ENCODE data around the gene FRA10AC1. TPM values are rescaled to one million over a fixed set of nuclear protein-coding genes. Genes with fewer than 3 reads are reported as not detected.

FRA10AC1 gene
- total and polyA plus RNA-seq, 2 of the 4 experiments (the other 2 are of a cell fraction) = 1.6 to 4.9 TPM

DNA sequence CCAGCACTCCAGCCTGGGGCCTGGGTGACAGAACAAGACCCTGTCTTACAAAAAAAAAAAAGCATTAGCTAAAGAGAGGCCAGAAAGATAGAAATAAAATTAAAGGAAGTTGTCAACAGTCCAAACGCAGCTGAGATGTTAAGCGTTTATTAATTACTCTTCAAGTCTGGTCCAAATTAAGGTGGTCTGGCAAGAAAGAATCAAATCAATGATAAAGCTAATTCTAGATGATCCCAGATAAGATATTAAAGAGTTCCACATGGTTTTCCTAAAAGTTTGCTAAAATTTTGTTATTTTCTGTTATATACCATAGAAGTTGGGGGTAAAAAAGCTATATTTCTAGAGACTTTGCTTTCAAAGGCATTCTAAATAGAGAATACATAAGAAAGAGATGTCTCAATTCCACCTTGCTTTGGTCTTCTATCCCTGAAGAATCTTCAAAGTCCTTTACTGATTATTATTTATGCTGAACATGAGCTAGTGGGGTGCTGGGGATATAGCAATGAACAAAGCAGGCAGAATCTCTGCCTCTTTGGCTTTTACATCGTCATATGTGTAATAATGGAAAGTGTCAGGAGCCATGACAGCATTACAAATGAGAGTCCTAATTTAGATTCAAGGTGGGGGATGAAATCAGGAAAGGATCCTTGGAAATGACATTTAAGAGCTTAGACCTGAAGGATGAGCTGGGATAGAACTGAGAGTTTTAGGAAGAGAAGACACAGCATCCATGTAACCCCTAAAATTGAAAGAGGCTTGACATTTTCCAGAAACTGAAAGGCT lies 23.4 kb downstream of the FRA10AC1 start (continued):
- no peak for TF ChIP-seq MAZ (IDR thresholded peaks at IDR 0.05; ENCODE audit: borderline replicate concordance, low read depth, low read length)

GRCh38 chr10:93678386-93678785 lies 24.0 kb downstream of the FRA10AC1 start:
- Histone ChIP-seq H3K4me1 (ENCODE audit: control insufficient read depth, insufficient read depth, low read length) (no peaks in the 10 kb centered on the region), H4K91ac (ENCODE audit: insufficient read depth, low read depth, low read length) (no peak overlapping the region), H2AK5ac (ENCODE audit: low read depth, low read length) (no peak overlapping the region), H3K27me3 (ENCODE audit: control insufficient read depth, insufficient read depth, low read length) (no peaks in the 10 kb centered on the region), H2BK15ac (ENCODE audit: low read depth, low read length) (no peak overlapping the region), H2AFZ (replicated peaks; ENCODE audit: low read length, poor library complexity) (no peak overlapping the region), H4K20me1 (ENCODE audit: insufficient read depth, low read length) (no peaks in the 10 kb centered on the region), H3K4me2 (ENCODE audit: low read depth, low read length) (no peak overlapping the region), H2BK20ac (ENCODE audit: low read depth, low read length) (no peak overlapping the region), H3K23ac (ENCODE audit: low read depth, low read length) (no peak overlapping the region), H2BK120ac (ENCODE audit: low read depth, low read length) (no peak overlapping the region), H3K27ac (ENCODE audit: insufficient read depth, low read length) (no peak overlapping the region), H4K5ac (ENCODE audit: low read depth, low read length) (no peak overlapping the region), H3K9me1 (ENCODE audit: insufficient read depth, low read length) (no peaks in the 10 kb centered on the region), H3K4ac (ENCODE audit: low read depth, low read length) (no peak overlapping the region), H4K8ac (ENCODE audit: low read depth in 2 of 2, low read length in 2 of 2) (no peak overlapping the region), H3K79me1 (ENCODE audit: low read depth in 1 of 2, low read length in 2 of 2) (no peaks in the 10 kb centered on the region), H3K36me3 (ENCODE audit: control insufficient read depth, insufficient read depth, low read length) (peaks cover 14% of the 10 kb centered on the region), H3K56ac (ENCODE audit: extremely low read depth, insufficient read depth, low read length) (no peak overlapping the region), H2BK5ac (ENCODE audit: low read depth, low read length, poor library complexity, severe bottlenecking) (no peak overlapping the region), H2AK9ac (replicated peaks; ENCODE audit: low read depth, low read length, poor library complexity) (no peak overlapping the region), H3K18ac (ENCODE audit: low read depth, low read length) (no peak overlapping the region), H3K9me3 (ENCODE audit: control insufficient read depth, insufficient read depth, low read length) (no peaks in the 10 kb centered on the region), H3K9ac (ENCODE audit: low read depth, low read length) (no peak overlapping the region), H3K14ac (replicated peaks; ENCODE audit: low read depth, low read length) (no peak overlapping the region), H3K4me3 (ENCODE audit: insufficient read depth, low read depth, low read length) (no peak overlapping the region)
- DNase-seq (no peak), ATAC-seq (ENCODE audit: low read depth) (no peak)
- WGBS, 2 experiments (ENCODE audit: extremely low coverage in 2 of 2, insufficient read length in 1 of 2) = no CpG with 5 or more reads among the region's 4 CpGs
- CTCF ChIA-PET = interaction anchor here (1.5 kb wide), 1 partner anchor 9 kb away, joined by 3 read pairs; no protein-coding TSS in a partner anchor
- dilution Hi-C loops (cut with HindIII; ENCODE audit: low sequenced_read_pairs, unreplicated experiment) = no loop called here
- intact Hi-C loops (cut with micrococcal nuclease) = no loop called here
- in situ Hi-C loops (cut with MboI; ENCODE audit: low sequenced_read_pairs) = loop anchor here (10.0 to 25.0 kb wide), 2 partner anchors 124 to 316 kb away; no protein-coding TSS in a partner anchor
- no TSS peak for BruUV-seq (replicated peaks)
- POLR2A ChIA-PET (ENCODE audit: unreplicated experiment) = no interaction called here
- TF ChIP-seq MAFK (IDR thresholded peaks at IDR 0.05; ENCODE audit: low read depth, low read length) (no peak), CEBPB (IDR thresholded peaks at IDR 0.05; ENCODE audit: low read depth, low read length) (no peak), CTCF (conservative IDR thresholded peaks at IDR 0.05; ENCODE audit: low read depth, low read length) (no peak), FOS (IDR thresholded peaks at IDR 0.05; ENCODE audit: low read depth, low read length) (no peak), RAD21 (IDR thresholded peaks at IDR 0.05; ENCODE audit: low read length) (no peak), MXI1 (IDR thresholded peaks at IDR 0.05; ENCODE audit: borderline replicate concordance, low read depth, low read length) (no peak), USF2 (IDR thresholded peaks at IDR 0.05; ENCODE audit: low read depth, low read length) (no peak), CHD1 (IDR thresholded peaks at IDR 0.05; ENCODE audit: low read depth, low read length) (no peak), SMC3 (IDR thresholded peaks at IDR 0.05; ENCODE audit: low read depth, low read length) (no peak), BHLHE40 (IDR thresholded peaks at IDR 0.05; ENCODE audit: low read depth, low read length) (no peak), RCOR1 (IDR thresholded peaks at IDR 0.05; ENCODE audit: insufficient replicate concordance, low read length) (no peak)
- TF ChIP-seq, protein P1, sequence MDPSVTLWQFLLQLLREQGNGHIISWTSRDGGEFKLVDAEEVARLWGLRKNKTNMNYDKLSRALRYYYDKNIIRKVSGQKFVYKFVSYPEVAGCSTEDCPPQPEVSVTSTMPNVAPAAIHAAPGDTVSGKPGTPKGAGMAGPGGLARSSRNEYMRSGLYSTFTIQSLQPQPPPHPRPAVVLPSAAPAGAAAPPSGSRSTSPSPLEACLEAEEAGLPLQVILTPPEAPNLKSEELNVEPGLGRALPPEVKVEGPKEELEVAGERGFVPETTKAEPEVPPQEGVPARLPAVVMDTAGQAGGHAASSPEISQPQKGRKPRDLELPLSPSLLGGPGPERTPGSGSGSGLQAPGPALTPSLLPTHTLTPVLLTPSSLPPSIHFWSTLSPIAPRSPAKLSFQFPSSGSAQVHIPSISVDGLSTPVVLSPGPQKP (IDR thresholded peaks at IDR 0.05; ENCODE audit: borderline replicate concordance, low read depth, low read length) = no peak
